Activated CD4-positive, alpha-beta T cell treated with anti-CD3 and anti-CD28 coated beads, Interleukin-2, Interleukin-4, amounts not matched to agents 100 ng/mL and 50 ng/mL, durations not matched to agents 16 hours and 8 hours (primary cell): ENCODE results near the gene ANKLE2.
A peak's percentile ranks its signal among the peaks of the same experiment; 100 is the strongest.
"Not testable (repeated sequence)": the region's sequence is repeated elsewhere in the genome, so short reads cannot be mapped to it uniquely, and the experiment has no call there.

Source experiments
- DNase-seq: peaks from one replicate; pipeline ENCODE4 v3.0.0-alpha.2; 2020; ENCODE audit warnings: low spot score

Gene ANKLE2

GRCh38 chr12:132719141-132719953 lies 42.3 kb downstream of the ANKLE2 start:
- no peak for DNase-seq

DNA sequence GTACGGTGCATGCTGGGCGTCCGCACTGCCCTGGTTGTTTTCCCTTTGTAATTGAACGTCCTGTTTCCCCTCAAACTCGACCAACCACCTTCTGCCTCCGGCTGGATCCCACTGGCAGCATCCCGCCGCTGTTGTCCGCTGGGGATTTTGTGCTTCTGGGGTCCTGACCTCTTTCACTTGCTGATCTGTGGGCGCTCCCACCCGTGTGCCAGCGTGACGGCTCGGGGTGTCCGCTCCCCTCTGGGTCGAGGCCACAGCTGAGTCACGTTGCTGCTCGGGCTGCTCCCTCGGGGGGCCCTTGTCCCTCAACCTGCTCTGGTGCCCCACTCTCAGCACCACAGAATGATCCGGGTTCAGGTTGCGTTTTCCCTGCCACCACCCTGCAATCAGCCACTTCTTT lies 43.0 kb downstream of the ANKLE2 start:
- DNase-seq: no peak

- DNase-seq: no peak
Observed at GRCh38 chr12:132717531-132718387, 43.9 kb downstream of the ANKLE2 start.

- DNase-seq: no peak
Observed at GRCh38 chr12:132717011-132717410, 44.6 kb downstream of the ANKLE2 start.

DNA sequence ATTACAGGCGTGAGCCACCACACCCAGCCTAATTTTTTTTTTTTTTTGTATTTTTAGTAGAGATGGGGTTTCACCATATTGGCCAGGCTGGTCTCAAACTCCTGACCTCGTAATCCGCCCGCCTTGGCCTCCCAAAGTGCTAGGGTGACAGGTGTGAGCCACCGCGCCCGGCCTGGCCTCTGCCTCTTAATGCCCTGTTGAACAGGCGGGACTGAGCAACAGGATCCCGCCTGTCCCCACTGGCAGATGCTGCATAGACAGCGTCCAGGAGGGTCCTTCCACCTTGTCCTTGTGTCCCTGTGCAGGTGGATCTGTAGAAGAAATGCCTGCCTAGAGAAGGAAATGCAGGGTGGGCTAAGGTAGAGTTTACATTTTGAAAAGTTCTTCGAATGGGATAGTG lies 45.3 kb downstream of the ANKLE2 start:
- DNase-seq: no peak

DNA sequence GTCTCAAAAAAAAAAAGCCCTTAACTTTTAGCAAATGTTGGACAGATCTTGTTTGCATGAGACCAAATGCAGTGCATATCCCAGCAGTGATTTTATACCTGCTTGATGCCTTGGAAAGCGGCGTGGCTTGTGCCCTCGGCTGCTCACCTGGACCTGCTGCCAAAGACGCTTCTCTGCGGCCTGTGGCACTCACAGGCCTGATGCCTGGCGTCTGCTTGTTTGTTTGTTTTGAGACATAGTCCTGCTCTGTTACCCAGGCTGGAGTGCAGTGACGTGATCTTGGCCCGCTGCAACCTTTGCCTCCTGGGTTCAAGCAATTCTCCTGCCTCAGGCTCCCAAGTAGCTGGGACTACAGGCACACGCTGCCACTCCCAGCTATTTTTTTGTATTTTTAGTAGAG lies 45.8 kb downstream of the ANKLE2 start:
- no peak for DNase-seq

DNA sequence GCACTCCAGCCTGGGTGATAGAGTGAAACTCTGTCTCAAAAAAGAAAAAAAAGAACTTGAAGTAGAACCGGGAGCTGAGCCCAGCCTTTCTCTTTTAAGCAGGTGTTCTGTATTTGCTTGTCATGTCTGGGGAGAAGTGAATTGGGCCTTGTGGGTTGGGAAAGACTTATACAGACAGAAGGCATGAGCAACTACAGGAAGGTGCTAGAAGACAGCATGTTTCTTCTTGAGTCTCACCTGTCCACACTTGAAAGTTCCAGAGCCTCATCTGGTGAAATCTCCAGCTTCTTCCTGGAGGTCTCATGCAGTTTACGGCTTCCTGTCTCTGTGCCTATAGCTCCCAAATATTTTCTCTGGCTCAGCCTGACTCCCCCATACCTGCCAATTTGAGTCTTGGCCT lies 48.5 kb downstream of the ANKLE2 start:
- DNase-seq: no peak

DNA sequence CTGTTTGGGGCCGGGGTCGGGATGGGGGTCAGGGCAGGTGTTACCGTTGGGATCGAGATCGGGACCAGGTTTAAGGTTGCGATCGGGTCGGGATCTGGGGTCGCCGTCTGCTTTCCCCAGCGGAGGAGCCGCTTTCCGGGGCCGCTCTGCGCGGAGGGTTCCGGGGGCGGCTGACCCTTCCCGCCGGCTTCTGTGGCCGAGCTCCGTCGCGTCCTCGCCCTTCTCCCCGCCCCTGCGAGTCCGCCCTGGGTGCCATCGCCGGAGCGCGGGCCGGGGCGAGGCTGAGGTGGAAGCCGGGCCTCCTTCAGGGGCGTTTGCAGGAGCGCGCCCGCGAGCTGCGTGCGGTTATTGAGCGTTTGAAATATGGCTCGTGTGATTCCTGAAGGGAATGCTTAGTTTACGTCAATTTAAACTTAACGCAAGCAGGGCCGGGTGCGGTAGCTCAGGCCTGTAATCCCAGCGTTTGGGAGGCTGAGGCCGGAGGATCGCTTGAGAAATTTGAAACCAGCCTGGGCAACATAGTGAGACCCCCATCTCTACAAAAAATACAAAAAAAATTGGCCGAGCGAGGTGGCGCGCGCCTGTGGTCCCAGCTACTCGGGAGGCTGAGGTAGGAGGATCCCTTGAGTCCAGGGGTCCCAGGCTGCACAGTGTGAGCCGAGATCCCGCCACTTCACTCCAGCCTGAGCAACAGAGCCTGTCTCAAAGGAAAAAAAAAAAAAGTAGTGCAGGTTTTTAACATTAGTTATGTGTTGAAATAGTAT lies 50.4 kb downstream of the ANKLE2 start:
- DNase-seq: no peak

DNA sequence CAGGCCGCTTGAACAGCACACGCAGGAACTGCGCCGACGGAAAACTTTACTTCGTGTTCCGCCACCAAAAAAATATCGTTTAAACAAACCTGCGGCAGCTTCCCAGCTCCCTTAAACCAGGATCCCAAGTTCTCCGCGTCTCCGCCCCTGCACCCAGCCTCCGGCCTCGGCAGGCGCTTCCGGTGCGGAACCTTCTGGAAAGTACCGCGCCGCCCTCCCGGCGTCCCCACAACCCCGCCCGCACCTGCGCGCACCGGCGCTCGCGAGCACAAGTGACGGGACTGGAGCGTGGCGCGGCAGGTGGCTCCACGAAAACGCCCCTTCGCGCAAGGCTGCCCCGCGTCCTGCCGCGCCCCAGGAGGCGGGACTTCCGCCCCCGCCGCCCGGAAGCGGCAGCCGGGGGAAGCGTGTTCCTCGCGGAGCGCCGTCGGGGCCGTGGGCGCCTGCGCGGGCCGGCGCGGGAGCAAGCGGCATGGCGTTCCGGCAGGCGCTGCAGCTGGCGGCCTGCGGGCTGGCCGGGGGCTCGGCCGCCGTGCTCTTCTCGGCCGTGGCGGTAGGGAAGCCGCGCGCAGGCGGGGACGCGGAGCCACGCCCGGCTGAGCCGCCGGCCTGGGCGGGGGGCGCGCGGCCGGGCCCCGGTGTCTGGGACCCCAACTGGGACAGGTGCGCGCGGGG lies 51.1 kb downstream of the ANKLE2 start, which contains the start of gene PGAM5:
PGAM5 (plus strand) TSS at position 438 of the 675 bp plus-strand sequence; CDS start at position 473, 35 bp downstream.
- DNase-seq: peak; percentile 89

- no peak for DNase-seq
Observed at GRCh38 chr12:132710043-132710404, 51.6 kb downstream of the ANKLE2 start.

- DNase-seq: no peak
Observed at GRCh38 chr12:132708150-132708549, 53.5 kb downstream of the ANKLE2 start.

- no peak for DNase-seq
Observed at GRCh38 chr12:132707241-132707640, 54.4 kb downstream of the ANKLE2 start.

GRCh38 chr12:132703641-132704040 lies 58.0 kb downstream of the ANKLE2 start:
- no peak for DNase-seq

- no peak for DNase-seq
Observed at GRCh38 chr12:132702640-132703039, 59.0 kb downstream of the ANKLE2 start.

DNA sequence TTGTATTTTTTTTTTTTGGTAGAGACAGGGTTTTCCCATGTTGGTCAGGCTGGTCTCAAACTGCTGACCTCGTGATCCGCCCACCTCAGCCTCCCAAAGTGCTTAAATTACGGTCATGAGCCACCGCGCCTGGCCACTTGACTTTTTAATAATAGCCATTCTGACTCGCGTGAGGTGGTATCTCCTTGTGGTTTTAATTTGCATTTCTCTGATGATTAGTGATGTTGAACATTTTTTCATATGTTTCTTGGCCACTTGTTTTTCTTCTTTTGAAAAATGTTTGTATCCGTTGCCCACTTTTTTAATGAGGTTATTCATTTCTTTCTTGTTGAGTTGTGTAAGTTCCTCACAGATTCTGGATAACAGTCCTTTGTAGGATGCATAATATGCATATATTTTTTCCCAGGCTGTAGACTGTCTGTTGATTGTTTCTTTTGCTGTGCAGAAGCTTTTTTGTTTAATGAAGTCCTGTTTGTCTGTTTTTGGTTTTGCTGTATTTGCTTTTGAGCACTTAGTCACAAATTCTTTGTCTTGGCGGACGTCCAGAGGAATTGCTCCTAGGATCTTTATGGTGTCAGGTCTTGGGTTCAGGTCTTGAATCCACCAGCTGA lies 61.3 kb downstream of the ANKLE2 start:
- DNase-seq: no peak

GRCh38 chr12:132698341-132698740 lies 63.3 kb downstream of the ANKLE2 start:
- no peak for DNase-seq

DNA sequence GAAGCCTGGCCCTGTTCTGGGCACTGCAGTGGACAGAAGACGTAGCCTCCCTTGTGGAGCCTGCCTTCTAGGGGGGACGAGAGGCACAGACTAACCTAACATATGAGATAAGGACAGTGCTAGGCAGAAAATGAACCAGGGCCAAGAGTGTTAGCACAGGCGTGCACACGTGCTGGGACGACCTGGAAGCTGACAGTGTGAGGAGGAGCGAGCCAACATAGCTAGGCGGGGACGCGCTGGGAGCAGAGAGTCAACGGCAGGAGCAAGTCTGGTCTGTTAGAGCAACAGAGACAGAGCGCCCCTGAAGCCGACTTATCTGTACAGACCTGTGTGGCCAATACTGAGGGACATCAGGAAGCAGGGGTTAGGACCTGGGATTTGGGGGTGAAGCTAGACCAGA lies 66.2 kb downstream of the ANKLE2 start:
- no peak for DNase-seq

DNA sequence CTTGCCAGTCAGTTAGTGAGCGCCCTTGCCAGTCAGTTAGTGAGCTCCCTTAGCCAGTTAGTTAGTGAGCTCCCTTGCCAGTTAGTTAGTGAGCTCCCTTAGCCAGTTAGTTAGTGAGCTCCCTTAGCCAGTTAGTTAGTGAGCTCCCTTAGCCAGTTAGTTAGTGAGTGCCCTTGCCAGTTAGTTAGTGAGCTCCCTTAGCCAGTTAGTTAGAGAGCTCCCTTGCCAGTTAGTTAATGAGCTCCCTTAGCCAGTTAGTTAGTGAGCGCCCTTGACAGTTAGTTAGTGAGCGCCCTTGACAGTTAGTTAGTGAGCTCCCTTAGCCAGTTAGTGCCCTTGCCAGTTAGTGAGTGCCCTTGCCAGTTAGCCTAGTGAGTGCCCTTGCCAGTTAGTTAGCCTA lies 66.7 kb downstream of the ANKLE2 start:
- not testable (repeated sequence) for DNase-seq

DNA sequence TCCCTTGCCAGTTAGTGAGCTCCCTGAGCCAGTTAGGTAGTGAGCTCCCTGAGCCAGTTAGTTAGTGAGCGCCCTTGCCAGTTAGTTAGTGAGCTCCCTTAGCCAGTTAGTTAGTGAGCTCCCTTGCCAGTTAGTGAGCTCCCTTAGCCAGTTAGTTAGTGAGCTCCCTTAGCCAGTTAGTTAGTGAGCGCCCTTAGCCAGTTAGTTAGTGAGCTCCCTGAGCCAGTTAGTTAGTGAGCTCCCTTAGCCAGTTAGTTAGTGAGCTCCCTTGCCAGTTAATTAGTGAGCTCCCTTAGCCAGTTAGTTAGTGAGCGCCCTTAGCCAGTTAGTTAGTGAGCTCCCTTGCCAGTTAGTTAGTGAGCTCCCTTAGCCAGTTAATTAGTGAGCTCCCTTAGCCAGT lies 69.6 kb downstream of the ANKLE2 start:
- not testable (repeated sequence) for DNase-seq

- DNase-seq: no peak
Observed at GRCh38 chr12:132690112-132690511, 71.5 kb downstream of the ANKLE2 start.

DNA sequence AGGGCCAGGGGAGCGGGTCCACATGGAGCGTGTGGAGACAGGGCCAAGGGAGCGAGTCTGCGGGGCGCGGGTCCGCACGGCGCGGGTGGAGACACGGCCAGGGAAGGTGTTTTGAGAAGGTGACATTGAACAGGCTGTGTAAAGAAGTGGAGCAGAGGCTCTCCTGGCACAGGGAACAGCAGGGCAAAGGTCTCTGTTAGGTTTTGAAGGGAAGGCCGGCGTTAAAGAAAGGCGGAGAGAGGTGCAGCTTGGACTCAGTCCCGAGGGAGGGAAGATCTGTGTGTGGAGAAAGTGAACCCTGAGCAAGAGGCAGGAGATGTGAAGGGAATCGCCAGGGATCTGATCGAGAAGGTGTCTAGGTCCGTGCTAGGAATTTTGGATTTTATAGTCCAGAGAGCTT lies 72.4 kb downstream of the ANKLE2 start:
- DNase-seq: no peak
